ELF-1 (cell line): ENCODE data around the gene CD5L.
A peak's percentile ranks its signal among the peaks of the same experiment; 100 is the strongest.

Experiments used
- DNase-seq: peaks from one replicate; pipeline ENCODE4 v3.0.0-alpha.2; 2016; ENCODE audit warnings: low read depth, low spot score

CD5L gene

DNA sequence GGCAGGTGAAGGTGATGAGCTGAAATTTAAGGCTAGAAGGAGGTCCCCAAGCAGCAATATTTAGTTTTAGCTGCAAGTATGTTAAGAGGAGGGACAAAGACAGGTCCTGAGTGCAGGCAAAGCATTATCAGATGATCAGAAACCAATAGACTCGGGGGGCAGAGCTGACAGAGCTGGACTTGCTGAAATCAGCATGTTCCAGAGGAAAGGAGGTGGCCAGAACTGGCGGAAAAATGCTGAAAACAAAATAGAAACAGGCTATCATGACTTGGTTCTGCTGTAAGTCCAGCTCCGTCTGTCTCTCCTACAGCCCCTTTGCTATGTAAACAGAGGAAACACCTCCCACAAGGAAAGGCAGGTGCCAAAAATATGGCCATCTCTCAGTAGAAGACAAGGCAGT, at the start of gene CD5L:
Gene CD5L (minus strand): TSS at position 101 of the 400 bp plus-strand sequence. CDS start 107 bp downstream, outside the sequence.
- no peak for DNase-seq

DNA sequence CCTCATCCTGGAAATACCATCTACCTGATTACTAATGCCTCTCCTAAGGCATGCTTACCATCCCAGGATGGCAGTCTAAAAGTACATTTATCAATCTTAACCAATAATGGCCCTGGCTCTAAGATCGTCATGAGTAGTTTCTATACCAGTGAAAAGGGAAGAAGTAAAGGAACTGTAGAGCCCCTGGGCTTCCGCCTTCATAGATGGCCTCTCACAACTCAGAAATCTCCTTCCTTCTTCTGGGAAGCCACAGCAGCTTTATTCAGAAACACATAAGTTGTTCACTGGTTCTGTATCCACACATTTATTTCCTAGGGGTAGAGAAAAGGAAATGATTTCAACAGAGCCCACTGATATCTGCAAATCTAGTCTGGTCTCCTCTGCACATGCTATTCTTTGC, 41.0 kb upstream of the CD5L start:
- DNase-seq = no peak

DNA sequence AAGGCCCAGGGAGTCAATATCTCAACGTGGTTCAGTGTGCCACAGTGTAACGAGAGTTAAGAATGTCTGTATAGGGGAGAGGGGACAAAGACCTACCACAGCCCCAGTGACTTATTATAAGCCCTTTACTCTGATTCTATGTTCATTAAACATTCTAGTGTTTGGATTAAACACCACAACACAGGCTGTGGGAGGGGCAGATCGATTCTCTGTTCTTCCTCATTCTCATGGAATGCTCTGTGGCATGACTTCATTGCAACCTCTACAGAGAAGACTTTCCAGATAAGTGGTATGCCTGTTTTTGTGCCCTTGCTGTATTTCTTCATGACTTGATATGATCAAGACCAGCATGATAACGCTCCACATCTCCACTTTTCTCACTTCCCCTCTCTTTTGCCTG, 39.0 kb upstream of the CD5L start:
- no peak for DNase-seq

DNA sequence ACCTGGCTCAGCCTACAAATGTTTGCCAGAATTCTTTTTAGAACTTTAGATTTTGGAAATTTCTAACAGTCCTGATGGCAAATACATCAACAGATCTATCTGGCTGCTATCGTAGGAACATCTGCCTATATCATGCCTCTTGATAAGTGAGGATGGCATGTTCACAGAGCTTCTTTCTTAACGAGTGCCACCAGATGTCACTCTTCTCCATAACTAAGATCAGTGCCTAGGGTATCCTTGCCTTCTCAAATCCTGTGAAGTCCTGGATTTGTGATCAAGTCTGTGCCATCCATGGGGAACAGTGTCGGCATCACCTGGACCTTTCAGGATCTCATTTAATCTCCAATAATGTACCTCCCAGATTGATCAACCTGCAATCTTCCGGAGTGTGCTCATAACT, 36.5 kb upstream of the CD5L start:
- peak; percentile 5 for DNase-seq

DNA sequence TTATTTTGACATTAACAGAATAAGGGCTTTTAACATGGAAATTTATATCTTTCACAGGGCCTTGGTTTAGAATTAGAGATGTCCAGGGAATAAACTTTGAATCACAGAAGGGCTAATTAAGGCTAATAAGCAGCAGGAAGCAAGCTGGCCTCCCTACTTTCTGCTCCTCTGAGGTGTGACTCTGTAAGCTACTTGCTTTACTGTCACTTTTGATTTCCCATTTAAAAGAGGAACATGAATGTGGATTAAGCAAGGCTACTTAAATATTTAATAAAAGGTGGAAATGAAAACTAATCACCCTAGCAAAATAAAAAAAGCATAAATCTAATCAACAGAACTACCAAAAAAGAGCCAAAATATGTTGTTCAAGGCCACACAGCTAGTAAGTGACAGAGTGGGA, 28.9 kb upstream of the CD5L start:
- DNase-seq = no peak

DNA sequence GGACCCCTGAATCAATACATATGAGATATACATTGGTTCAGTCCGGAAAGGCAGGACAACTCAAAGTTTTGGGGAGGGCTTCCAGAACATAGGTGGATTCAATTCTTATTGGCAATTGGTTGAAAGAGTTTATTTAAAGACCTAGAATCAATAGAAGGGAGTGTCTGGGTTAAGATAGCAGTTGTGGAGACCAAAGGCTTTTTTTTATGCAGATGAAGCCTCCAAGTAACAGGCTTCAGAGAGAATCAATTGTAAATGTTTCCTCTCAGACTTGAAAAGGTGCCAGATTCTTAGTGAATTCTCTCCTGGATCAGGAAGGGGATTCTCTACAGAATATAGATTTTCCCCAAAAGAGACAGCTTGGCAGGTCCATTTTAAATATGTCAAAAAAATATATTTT, 27.0 kb upstream of the CD5L start:
- peak; percentile 6 for DNase-seq

DNA sequence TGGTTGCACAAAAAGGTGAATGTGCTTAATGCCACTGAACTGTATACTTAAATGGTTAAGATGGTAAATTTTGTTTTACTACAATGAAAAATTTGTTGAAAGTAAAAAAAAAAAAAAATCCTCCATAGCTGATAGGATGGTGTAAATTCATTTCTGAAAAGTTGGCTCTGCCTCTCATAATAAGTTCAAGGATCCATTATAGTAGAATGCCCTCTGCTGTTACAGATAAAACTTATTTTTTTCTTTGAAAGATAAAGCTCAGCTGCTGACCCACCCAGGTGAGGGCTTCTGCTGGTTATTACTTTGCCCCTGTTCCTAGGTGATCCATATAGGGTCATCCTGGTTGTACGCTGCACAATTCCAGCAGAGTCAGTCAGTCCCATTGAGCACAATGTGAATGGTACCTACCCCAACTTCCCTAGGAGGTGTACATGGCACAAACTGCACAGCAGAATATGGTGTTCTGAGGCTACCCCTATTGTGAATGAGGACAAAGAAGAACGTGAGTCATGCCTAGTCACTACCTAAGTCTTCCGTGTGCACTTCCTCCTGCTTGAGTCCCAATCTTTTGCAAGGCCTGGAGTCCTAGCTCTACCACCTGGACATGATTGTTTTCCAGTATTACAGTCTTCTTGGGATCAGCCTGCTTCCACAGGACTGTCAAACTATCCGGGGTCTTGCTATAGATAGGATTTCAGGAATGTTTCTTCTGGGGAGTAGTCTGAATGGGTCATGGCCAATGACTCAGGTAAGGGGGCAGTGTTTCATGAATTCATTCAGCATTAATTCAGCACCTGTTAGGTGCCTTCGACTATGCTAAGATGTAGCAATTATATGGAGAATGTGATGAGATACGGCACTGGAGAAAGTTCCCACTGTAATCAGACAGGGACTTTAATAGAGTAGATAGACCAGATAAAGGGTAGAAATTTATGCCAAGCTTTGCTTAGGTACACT, 20.8 kb upstream of the CD5L start:
- DNase-seq = no peak

DNA sequence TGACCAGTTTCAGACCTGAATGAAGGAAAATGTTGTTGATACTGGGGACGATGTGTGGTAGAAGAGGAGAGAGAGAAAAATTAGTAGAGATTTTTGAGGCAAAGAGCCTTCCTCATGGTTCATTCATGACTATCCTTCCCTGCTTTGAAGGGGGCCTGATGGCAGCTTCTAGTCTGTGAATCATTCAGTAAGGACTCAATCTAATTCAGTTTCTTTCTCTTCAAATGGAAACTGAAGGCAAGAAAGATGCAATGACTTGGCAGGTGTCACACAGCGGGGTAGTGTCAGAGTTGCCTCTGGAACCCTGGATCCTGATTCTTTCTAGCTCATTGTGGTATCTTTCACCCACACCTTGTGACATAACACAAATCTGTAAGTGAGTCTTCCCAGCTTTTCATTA, 14.9 kb upstream of the CD5L start:
- DNase-seq = no peak

DNA sequence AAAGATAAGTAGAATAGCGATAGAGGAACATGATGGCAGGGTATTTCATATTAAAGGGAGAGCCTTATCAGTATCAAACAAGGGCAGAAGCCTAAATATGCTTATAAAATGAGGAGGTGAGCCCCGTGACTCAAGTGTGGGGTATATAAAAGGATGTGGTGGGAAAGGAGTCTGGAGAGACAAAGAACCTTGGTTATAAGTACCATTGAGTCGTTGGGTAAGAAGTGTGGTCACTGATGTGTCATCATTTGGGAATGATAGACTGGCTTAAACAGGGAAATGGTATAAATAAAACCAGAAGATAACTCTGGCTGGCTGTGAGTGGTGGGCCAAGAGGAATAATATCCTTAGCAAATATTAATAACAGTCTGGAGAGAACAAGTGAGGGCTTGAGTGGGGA, 10.9 kb upstream of the CD5L start:
- no peak for DNase-seq

DNA sequence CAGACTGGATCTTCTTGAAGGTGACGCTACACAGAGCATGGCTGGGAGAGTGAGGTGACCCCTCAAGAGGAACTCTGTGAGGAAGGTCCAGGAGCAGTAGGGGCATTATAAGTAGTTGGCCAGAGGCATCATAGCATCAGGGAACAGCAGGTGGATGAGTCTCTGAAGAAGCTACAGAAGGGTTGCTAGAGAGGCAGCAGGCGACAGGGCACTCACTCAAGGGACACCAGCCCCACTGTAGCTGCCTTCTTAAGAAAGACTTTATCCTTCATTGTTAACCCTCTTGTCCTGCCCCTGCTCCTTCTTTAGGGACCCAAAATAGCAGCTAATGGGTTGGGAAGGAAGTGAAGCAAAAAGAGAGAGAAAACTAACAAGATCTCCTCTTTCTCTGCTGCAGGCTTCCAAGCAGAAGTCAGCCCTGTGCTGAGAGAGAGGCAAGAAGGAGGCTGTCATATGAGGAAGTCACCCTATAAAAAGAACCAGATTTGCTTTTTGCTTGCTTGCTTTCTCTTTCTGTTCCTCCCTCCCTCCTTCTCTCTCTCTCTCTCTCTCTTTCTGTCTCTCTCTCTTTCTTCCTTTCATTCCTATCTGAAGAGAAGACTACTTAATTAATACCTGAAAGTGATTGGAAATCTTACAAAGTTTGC, 7.7 kb upstream of the CD5L start:
- no peak for DNase-seq

DNA sequence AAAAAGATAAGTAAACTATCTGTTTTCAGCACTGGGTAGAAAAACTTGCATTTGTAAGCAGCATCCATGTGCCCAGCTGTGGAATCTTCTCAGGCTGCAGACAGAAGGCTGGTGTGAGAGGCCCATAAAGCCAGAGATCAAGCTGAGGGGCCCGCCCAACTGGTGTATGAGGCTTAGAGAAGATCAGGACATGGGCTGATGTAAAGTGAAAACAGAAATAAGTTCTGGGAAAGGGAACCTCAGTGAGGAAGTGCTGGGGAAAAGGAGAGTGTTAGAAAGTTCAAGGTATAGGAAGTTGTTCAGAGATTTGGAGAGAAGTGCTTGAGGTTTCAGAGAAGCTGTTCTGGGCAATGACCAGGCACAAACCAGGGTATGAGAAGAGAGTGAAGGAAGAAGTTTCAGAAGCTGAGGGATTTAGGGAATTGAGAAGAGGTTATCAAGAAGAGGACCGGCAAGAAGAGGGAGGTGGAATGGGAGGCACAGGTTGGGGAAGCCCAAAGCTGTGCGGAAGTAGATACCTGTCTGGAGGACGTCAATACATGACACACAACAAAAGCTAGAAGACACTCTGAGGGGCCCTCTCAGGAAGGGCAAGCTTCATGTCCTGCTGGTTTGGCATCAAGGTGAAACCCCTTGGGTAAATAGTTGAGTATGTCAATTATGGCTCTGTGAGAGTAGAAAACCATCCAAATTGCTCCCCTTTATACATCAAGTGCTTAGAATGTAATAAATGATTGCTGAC, 2.7 kb upstream of the CD5L start:
- DNase-seq = no peak

DNA sequence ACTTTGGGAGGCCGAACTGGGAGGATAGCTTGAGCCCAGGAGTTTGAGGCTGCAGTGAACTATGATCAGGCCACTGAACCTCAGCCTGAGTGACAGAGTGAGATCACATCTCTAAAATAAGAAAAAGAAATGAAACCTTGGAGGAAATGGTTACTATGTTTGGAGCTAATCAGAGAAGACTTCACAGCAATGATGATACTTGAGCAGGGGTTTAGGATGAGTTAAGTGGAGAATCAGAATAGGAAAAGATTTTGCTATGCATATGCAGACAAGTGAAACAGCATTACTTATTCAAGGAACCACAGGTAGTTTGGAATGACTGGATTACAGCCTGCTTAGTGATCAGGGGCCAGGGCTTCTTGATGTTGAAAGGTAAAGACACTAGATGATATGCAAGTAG, 1.3 kb upstream of the CD5L start:
- no peak for DNase-seq

DNA sequence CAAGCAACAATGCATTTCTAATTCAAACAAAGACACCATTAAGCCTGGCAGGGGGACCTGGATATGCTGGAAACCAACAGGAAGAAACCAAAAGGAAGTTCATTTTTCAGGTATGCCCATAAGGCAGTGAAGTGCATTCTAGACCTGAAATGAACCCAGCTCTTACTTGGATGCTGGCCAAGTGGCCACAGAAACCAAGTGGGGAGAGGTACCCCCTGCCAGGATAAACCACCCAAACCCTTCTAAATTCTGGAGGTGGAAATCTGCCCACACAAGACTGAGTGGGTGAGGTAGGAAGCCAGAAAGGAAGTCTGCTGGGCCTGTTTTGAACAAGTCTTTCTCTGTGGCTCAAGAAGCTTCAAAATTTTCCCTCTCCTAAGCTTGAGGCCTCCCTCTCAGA, 2.6 kb downstream of the CD5L start:
- no peak for DNase-seq

DNA sequence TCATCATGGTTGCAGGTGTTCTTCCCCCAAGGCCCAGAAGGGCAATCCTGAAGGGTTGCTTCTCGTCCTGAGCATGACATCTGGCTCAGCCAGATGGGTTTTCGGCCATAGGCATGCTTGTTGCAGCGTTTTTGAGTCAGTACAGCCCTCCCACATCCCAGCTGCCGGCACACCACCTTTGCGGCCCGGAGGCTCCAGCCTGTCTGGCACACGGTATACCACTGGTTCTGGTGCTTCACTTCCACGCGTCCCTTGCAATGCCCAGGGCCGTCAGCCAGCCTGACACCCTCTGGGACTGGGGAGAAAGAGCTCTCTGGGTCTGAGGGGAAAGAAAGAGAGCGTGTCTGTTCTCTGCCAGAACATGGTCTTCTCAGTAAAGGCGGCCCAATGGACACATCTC, 7.2 kb downstream of the CD5L start:
- no peak for DNase-seq

DNA sequence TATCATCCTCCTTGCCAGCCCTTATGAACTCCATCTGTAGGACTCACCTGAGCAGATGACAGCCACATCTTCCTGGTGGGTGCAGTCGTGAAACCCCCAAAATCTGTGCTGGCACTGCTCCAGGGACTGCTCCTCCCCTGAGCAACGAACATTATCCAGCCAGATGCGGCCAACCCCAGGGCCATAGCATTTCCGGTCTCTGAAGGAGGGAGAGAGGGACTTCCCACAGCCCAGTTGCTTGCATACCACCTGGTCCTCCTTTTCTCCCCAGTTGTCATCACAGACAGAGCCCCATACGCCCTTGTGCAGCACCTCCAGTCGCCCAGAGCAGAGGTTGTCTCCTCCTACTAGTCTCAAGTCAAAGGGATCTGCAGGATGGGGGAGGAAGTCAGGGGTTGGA, 8.5 kb downstream of the CD5L start:
- DNase-seq = no peak

DNA sequence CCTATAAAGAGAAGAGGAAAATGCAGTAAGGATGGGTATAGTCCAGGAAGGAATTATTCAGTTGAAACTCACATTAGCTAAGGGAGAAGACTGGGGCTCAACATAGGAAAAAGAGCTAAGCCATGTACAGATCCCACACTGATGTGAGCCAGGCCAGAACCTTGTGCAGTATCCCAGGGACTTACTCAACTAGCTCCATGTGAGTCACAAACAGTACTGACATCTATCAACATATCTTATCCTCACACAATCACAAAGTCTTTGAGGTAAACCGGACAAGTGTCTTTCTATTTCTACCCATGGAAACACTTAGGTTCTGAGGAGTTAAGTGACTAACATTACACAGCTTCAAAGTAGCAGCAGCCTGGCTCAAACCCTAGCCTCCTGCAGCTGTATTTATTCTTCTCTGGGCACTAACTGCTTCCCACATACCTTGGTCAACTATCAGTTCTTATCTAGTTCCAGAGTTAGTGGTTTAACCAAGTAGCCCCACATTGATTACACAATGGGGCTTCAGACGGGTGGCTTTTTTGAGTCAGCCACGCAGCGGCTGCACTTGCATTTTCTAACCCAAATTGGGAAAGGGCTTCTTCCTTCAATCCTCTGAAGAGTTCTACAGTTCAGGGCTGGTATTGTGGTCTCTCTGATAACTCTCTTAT, 9.5 kb downstream of the CD5L start:
- DNase-seq = no peak

DNA sequence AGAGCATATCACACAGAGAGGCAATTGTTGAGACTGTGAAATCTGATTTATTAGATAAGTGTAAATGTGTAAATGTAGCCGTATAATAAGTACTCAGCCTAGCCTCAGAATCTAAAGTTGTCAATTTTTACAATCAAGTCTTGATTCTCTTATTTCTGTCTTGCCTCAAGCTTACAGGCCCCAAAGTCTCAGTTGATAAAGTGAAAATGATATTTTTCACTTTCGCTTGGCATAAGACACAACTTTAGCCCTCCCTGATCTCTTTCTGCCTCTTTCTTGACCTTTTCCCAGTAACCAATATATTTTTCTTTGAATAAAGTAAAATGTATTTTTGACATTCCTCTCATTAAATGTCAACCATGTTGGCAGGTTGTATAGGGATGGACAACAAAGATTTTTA, 10.7 kb downstream of the CD5L start:
- DNase-seq = no peak

DNA sequence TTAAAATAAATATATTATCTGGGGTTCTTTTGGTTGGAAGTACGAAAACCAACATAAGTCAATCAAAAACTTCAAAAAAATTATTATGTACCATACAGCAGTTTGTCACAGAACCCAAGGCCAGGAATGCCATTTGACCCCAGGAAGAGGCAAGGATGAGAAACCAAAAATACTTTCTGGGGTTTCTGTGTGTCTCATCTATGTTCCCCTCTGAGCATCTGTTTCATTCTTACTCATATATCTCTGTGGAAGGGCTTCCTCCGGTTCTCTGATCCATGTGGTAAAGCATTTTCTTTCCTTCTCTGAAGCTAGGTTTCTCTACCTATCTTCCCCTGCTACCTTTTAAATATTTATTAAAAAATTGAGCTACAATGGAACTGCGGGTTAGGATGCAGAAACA, 11.9 kb downstream of the CD5L start:
- DNase-seq = no peak

DNA sequence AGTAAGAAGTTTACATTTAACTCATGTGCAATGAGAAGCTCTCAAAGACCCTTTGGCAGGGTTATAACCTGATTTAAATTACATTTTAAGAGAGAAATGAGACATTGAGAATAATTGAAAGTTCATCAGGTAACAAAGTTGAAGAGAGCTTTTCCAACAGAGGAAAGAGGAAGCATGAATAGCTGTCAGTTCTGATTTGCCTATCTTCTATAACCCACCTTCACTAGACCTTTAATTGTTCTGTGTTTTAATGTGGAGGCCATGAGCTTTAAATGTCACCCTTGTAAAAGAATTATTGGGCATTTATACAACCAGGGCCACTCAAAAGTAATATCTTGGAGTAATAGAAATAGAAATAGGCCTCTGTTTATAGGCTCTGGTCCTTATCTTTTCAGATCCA, 12.4 kb downstream of the CD5L start:
- DNase-seq = no peak

DNA sequence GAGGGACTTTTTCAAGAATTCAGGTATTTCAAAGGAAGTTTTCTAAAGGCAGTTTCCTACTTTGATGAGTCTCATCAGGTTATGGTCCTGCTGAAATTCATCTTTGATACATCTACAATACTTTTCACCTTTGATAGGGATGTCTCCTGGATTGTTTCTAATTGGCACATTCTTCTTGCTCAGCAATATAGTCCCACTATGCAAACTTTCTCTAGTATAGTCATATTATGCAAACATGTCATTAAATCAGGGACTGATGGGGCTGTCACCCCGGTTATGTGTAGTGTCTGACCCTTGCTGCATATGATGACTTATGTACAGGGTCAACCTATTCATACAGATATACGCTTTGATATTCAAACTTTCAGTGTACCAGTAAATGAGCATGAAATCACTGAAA, 21.3 kb downstream of the CD5L start:
- no peak for DNase-seq

DNA sequence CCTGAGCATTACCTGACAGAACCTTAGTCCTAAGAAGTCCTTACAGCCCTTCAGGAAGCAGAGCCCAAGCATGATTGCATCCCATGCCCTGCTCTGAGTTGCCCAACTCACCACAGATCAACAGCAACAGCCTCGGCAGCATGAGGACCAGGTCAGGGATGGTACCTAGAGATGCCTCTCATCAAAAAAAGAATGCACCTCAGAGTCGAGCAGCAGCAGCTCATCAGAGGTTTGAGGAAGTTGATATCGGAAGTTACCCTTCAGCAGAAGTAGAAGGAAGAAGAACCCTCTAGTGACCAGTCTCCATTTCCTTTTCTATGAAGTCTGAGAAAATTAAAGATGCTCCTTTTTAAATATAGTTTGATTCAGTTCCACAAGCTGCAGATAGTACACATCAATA, 21.7 kb downstream of the CD5L start, which contains the start of gene FCRL1:
Gene FCRL1 (minus strand): TSS at position 225 of the 400 bp plus-strand sequence. CDS start 83 bp downstream, at position 142.
- no peak for DNase-seq

DNA sequence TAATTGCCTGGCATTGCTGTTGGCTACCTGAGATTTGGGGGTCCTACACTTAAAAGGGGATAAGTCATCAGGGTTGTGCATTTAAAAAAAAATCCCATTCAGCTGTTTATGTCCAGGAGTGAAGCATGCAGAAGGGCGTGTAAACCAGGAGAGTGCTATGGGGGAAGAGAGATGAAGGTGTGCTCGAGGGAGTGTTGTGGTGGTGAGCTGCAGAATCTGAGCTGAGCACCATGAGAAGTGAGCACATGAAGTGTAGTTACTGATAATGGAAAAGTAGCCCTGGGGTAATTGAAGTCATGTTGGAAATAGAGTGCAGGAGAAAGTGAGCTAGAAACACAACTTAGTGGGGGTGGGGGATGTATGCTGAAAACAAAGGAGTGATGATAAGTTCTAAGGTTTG, 22.4 kb downstream of the CD5L start:
- DNase-seq = no peak
